HUES64 (cell line): ENCODE results near the gene TCTN2. TPM values are rescaled to one million over a fixed set of nuclear protein-coding genes. Genes with fewer than 3 reads are reported as not detected.

Experiments used
- H3K27ac ChIP-seq: 2 replicates; pipeline ENCODE4 v1.7.0; 2013; ENCODE audit warnings: low read depth, low read length, inconsistent platforms
- H3K27me3 ChIP-seq: 2 replicates; pipeline ENCODE4 v1.6.1; 2013; ENCODE audit warnings: mild to moderate bottlenecking, low read length; ENCODE audit not compliant: insufficient read depth
- H3K36me3 ChIP-seq: 2 replicates; pipeline ENCODE4 v1.6.1; 2013; ENCODE audit warnings: mild to moderate bottlenecking, low read length; ENCODE audit not compliant: insufficient read depth
- H3K4me1 ChIP-seq: 2 replicates; pipeline ENCODE4 v1.6.1; 2013; ENCODE audit warnings: mild to moderate bottlenecking, low read length, moderate library complexity; ENCODE audit not compliant: insufficient read depth
- H3K4me3 ChIP-seq: 2 replicates; pipeline ENCODE4 v1.5.1; 2013; ENCODE audit warnings: mild to moderate bottlenecking, low read length, moderate library complexity
- H3K9ac ChIP-seq: 2 replicates; pipeline ENCODE4 v1.6.1; 2013; ENCODE audit warnings: mild to moderate bottlenecking, low read depth, low read length
- H3K9me3 ChIP-seq: 2 replicates; pipeline ENCODE4 v1.6.1; 2013; ENCODE audit warnings: low read depth, low read length; ENCODE audit not compliant: insufficient read depth
- WGBS: fragments of 150-250, 120-280 bp; methylation state at CpG from one replicate; pipeline ENCODE4 v1.1.7; 2013; ENCODE audit warnings: missing lambda C conversion rate; 5-methylcytosine and 5-hydroxymethylcytosine counted together
- polyA plus RNA-seq, 2 experiments: library from polyadenylated mRNA; stranded (reverse); fragments of 50-300 nt; gene quantifications; one replicate each; pipeline ENCODE4 v1.2.3, GENCODE V29; 2013

TCTN2 gene
- polyA plus RNA-seq (2013, experiment 1 of 2) = 4.5 TPM
- polyA plus RNA-seq (2013, experiment 2 of 2) = 7.2 TPM

DNA sequence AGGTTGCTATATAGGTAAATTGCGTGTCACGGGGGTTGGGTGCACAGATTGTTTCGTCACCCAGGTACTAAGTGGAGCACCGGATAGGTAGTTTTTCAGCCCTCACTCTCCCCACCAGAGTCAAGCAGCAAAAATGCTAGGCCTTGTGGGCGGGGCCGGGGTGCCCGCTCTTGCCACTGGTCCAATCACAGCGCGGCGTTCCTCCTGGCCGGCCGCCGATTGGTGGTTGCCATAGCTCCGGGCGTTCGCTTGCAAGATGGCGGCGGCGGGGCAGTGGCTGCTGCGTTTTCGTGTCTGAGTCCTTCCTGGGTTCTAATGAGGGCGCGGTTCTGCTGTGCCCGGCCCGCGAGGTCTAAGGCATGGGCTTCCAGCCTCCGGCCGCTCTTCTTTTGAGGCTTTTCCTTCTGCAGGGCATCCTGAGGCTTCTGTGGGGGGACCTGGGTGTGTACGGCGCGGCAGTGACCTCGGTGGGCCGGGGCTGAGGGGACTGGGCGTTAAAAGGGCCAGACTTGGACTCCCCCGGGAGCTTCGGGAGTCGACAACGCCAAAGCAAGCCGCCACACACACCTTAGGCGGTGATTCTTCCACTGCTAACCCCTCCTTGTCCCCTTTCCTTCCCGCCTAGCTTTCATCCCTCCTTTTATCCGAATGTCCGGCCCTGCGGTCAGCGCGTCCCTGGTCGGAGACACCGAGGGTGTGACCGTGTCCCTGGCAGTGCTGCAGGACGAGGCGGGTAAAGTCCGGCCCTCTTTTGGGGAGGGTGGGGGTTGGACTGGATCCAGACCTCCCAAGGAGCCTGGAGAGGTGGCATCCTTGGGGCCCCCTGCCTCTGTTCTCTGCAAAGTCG is at the start of gene TCTN2:
TSS of gene TCTN2 (plus strand) at position 232 of the 847 bp plus-strand sequence. CDS start at position 360, 128 bp downstream.
- 2% methylated on average over 53 of the region's 53 CpGs for WGBS
- H3K9me3 ChIP-seq = no peaks in the 10 kb centered on the region

DNA sequence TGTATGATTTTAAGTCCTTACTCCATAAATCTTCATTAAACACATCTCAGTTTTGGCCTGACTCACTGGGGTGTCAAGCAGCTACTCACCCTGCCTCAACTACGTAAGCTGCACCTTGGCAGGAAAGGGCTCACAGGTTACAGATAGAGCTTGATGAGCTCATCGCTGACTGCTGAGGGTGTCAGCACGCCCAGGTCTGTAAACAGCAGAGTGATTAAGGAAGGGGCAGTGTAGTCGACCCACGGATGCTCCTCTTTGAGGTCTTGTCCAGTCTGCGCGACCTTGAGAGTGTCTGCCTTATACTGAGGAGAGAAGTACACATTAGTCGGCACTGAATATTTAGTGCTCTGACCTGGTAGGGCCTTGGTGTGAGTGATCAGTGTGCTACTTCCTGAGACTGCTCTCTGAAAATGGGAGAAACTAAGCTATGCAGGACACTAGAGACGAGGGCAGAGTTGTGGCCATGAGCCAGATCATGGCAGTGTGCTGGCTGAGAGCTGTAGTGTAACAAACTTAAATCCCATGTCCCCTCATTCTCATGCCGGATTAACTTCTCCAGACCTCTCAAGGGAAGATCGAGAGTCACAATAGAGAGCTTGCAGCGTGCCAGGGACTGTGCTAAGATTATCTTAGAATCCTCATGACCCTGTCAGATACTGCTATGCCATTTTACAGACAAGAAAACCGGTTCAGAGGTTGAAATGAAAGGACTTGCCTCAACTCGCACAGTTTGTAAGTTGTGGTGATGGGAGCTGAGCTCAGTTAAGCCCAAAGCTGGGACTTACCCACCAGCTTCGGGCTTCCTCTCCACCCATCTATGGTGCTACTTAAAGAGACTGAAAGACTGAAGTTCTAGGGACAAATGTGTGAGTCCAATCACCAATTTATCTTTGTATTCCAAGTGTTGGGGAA is 49.0 kb upstream of the TCTN2 start:
- Histone ChIP-seq H3K27me3 (no peaks in the 10 kb centered on the region), H3K4me3 (no peak overlapping the region), H3K9me3 (no peaks in the 10 kb centered on the region), H3K4me1 (no peaks in the 10 kb centered on the region), H3K9ac (no peak overlapping the region), H3K27ac (no peak overlapping the region), H3K36me3 (peaks cover 93% of the 10 kb centered on the region)
- WGBS = 94% methylated on average over 15 of the region's 15 CpGs

More for the DNA sequence above, at the start of gene TCTN2:
- peaks cover 7% of the 10 kb centered on the region; the same call in 1 of the 2 replicates for H3K36me3 ChIP-seq
- H3K4me3 ChIP-seq = peak within 1 kb of the TSS; percentile 82
- H3K27me3 ChIP-seq = no peaks in the 10 kb centered on the region
- H3K9ac ChIP-seq = peak within 1 kb of the TSS; percentile 68
- 0 out of 2 replicates have a peak within 1 kb of the TSS, but pooled peaks have one; percentile 43 for H3K27ac ChIP-seq
- peaks cover 4% of the 10 kb centered on the region; the same call in 1 of the 2 replicates for H3K4me1 ChIP-seq

DNA sequence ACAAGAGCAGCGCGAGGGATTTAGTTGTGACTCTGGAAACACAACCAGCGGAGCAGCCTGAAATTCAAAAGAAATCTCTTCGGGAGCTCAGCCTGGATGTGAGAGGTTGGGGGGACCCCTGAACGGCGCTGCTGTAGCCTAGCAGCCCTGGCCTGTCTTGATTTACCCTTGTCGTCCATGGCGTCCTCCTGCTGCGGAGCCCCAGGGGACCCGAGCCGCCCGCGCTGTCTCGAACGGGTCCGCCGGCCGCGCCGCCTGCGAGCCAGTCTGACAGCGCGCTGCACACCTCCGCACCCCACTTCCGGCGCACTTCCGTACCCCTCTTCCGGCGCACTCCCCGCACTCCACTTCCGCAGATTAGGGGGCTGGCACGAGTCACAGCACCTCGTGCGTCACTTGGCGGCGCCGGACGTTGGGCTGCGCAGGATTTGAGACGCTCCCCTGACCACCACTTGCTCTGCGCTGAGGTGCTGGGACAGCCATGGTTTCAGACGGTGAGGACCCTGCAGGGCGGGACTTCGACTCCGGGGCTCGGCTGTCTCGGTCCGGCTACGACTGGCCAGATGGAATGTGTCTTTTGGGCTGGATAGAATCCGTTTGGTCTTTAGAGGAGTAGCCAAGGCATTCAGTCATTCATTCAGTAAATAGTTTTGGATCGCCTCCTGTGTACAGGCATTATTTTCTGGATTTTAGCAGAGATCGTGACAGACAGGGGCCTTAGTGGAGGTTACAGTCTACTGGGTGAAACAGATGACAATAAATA is 37.4 kb upstream of the TCTN2 start, which contains the start of the genes EIF2B1 and GTF2H3:
TSS of gene EIF2B1 (minus strand) at position 308 of the 763 bp plus-strand sequence. CDS start at position 179, 129 bp downstream.
TSS of gene GTF2H3 (plus strand) at position 451 of the 763 bp plus-strand sequence. CDS start at position 482, 31 bp downstream.
- Histone ChIP-seq H3K9ac (peak within 1 kb of the TSS; percentile 99), H3K9me3 (no peaks in the 10 kb centered on the region), H3K27ac (peak within 1 kb of the TSS; percentile 82), H3K27me3 (no peaks in the 10 kb centered on the region), H3K36me3 (peaks cover 28% of the 10 kb centered on the region), H3K4me1 (no peaks in the 10 kb centered on the region), H3K4me3 (peak within 1 kb of the TSS; percentile 99)
- under 1% methylated on average over 52 of the region's 52 CpGs for WGBS

DNA sequence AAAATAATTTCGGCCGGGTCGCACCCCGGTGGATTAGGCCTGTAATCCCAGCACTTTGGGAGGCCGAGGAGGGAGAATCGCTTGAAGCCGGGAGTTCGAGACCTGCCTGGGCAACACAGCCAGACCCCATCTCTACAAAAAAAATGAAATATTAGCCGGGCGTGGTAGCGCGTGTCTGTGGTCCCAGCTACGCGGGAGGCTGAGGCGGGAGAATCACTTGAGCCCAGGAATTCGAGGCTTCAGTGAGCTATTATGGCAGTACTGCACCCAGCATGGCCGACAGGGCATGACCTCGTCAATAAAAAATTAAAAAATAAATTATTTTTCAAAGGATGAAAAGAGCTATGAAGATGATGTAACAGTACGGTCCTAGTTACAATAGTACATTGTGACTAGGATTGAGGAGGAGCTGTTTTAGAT is 36.8 kb upstream of the TCTN2 start:
- Histone ChIP-seq H3K36me3 (peaks cover 23% of the 10 kb centered on the region), H3K9me3 (no peaks in the 10 kb centered on the region), H3K27ac (peak overlapping the region; percentile 82), H3K9ac (peak overlapping the region; percentile 99), H3K27me3 (no peaks in the 10 kb centered on the region), H3K4me1 (no peaks in the 10 kb centered on the region), H3K4me3 (peak overlapping the region; percentile 99)
- WGBS = 7% methylated on average over 17 of the region's 19 CpGs

DNA sequence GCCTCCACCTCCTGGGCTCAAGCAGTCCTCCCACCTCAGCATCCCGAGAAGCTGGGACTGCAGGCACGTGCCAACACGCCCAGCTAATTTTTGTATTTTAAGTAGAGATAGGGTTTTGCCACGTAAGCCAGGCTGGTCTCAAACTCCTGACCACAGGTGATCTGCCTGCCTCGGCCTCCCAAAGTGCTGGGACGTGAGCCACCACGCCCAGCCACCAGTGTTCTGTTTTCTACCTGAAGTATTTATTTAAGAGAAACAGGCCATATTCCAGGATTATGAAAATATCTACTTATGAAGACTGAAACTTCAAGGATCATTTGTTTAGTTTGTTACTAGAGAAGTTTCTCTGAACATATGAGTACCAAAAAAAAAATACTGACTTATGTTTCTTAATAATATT is 27.0 kb upstream of the TCTN2 start:
- Histone ChIP-seq H3K27me3 (no peaks in the 10 kb centered on the region), H3K9ac (no peak overlapping the region), H3K36me3 (peaks cover 75% of the 10 kb centered on the region), H3K27ac (no peak overlapping the region), H3K4me1 (no peaks in the 10 kb centered on the region), H3K4me3 (no peak overlapping the region), H3K9me3 (no peaks in the 10 kb centered on the region)
- 94% methylated on average over 7 of the region's 7 CpGs for WGBS

DNA sequence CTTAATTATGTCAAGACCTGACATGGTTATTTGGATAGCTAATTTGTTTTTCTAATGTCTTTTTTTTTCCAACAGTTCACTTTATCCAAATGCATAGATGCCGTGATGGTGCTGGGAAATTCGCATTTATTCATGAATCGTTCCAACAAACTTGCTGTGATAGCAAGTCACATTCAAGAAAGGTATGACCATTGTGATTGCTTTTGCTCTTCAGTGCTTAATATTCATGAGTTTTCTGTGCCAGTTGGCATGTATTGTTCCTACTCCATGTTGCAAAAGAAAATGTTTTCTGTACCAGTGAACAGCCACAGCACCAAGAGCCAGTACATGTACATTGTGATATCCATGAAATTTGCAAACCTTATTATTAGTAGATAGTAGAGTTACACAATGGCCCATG is 25.5 kb upstream of the TCTN2 start:
- Histone ChIP-seq H3K27ac (no peak overlapping the region), H3K36me3 (peaks cover 78% of the 10 kb centered on the region), H3K4me3 (no peak overlapping the region), H3K4me1 (no peaks in the 10 kb centered on the region), H3K27me3 (no peaks in the 10 kb centered on the region), H3K9ac (no peak overlapping the region), H3K9me3 (no peaks in the 10 kb centered on the region)
- 98% methylated on average over 3 of the region's 3 CpGs for WGBS

DNA sequence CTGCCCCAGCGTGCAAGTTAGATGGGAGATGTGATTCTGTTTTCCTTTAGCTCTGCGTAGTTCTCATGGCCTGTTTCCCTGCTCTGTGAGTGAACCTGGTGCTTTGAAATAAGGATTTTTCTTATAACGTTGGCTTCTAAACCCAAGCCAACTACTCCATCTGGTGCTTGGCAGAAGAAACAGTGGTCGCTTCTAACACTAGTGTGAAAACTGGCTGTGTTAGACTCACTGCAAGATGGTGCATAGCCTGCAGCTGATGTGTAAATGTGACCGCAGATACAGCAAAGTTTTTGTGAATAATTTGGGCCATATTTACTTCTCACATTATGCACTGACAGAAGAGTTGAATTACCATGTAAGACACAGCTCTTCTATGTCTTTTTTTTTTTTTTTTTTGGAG is 25.0 kb upstream of the TCTN2 start:
- Histone ChIP-seq H3K27ac (no peak overlapping the region), H3K9ac (no peak overlapping the region), H3K36me3 (peaks cover 80% of the 10 kb centered on the region), H3K4me1 (no peaks in the 10 kb centered on the region), H3K27me3 (no peaks in the 10 kb centered on the region), H3K4me3 (no peak overlapping the region), H3K9me3 (no peaks in the 10 kb centered on the region)
- 94% methylated on average over 5 of the region's 5 CpGs for WGBS

DNA sequence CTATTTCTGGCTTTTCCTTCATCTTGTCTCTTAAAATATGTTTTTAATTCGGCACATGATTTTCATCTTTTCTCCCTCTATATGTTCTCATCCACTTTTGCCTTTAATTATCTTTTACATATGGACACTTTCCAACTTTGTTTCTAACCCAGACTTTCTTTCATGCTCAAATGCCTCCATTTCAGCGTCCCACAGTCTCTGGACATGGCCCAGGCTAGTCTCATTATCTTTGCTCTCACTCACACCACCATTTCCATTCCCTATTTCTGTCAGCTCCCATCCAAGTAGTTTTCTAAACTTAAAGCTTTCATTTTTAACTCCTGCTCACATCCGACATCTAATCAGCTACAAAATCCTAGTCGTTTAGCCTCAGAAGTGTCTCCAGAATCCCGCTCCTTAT is 22.5 kb upstream of the TCTN2 start:
- H3K9ac ChIP-seq = no peak overlapping the region
- peaks cover 87% of the 10 kb centered on the region for H3K36me3 ChIP-seq
- no peak overlapping the region for H3K27ac ChIP-seq
- H3K4me1 ChIP-seq = no peaks in the 10 kb centered on the region
- H3K27me3 ChIP-seq = no peaks in the 10 kb centered on the region
- H3K4me3 ChIP-seq = no peak overlapping the region
- H3K9me3 ChIP-seq = no peaks in the 10 kb centered on the region
- 92% methylated on average over 5 of the region's 5 CpGs for WGBS

DNA sequence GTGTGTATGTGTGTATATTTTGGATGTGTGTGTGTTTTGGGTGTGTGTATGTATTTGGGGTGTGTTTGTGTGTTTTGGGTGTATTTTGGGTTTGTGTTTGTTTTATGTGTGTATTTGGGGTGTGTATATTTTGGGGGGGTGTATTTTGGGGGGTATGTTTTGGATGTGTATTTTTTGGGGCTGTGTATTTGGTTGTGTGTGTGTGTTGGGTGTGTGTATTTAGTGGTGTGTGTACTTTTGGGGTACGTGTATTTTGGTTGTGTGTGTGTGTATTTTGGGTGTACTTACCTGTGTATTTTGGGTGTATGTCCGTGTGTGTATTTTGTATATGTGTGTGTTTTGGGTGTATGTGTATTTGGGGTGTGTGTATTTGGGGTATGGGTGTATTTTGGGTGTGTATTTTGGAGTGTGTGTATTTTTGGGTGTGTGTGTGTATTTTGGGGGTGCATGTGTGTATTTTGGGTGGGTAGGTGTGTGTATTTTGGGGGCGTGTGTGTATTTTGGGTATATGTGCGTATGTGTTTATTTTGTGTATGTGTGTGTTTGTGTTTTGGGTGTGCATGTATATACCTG is 16.7 kb upstream of the TCTN2 start:
- H3K36me3 ChIP-seq = peaks cover 86% of the 10 kb centered on the region
- no peak overlapping the region for H3K27ac ChIP-seq
- H3K4me3 ChIP-seq = no peak overlapping the region
- no peak overlapping the region for H3K9ac ChIP-seq
- no peaks in the 10 kb centered on the region for H3K4me1 ChIP-seq
- H3K27me3 ChIP-seq = no peaks in the 10 kb centered on the region
- 89% methylated on average over 4 of the region's 4 CpGs for WGBS
- H3K9me3 ChIP-seq = no peaks in the 10 kb centered on the region

DNA sequence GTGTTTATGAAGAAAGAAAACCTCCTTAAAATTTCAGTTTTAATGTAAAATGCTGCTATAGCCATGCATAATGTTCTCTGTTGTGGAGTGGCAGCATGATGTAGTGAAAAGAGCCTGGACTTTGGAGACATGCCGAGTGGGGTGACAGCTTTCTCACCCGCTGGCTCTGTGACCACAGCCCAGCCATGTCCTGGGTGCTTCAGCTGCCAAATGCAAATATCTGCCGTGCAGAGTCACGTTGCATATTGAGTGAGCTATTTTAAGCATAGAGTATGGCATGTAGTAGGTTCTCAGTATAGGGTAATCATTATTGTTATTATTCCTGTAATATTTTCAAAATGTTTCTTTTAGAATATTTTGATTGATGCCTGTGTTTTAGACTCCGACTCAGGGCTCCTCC is 15.5 kb upstream of the TCTN2 start:
- no peaks in the 10 kb centered on the region for H3K9me3 ChIP-seq
- no peak overlapping the region for H3K27ac ChIP-seq
- H3K36me3 ChIP-seq = peaks cover 86% of the 10 kb centered on the region
- no peak overlapping the region for H3K9ac ChIP-seq
- H3K27me3 ChIP-seq = no peaks in the 10 kb centered on the region
- WGBS = 94% methylated on average over 5 of the region's 5 CpGs
- H3K4me1 ChIP-seq = no peaks in the 10 kb centered on the region
- H3K4me3 ChIP-seq = no peak overlapping the region
